GM19099 (cell line): ENCODE measurements around the gene PEX5L.

Experiments used
- POLR2A ChIP-seq: IDR thresholded peaks from 3 replicates; pipeline ENCODE4 v1.6.1; 2011; ENCODE audit warnings: low read depth; ENCODE audit not compliant: insufficient read length; ENCODE audit errors: extremely low read depth

The PEX5L gene

GRCh38 chr3:180048103-180048502 lies 11.4 kb upstream of the PEX5L start:
- no peak for TF ChIP-seq POLR2A

GRCh38 chr3:180040966-180041365 lies 4.2 kb upstream of the PEX5L start:
- no peak for TF ChIP-seq POLR2A

DNA sequence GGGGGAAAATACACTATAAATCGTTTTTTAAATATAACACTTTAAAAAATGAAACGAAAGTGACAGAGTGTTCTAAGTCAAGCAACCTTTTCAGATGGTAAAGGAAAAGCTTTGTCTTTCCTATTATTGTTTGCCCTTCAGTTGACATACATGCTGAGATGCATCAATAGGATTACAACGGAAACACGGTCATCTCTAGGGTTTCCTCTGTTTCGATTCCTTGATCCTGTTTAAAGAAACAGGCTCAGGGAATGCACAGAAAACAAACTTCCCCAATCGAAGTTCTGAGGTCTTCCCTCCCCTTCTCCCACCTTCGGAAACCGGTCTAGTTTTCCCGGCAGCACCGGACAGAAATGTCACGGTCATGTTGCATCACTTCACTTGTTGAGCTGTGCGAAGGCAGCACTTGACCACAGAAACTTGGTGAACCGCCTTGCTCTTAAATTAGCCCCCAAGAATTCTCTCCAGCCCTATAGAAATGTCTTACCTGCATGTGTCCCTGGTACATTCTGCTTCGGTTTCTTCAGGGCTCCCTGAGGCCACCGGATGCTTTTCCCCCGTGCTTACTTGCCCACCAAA lies 556 bp downstream of the PEX5L start:
- TF ChIP-seq POLR2A: no peak

GRCh38 chr3:180026997-180027396 lies 9.7 kb downstream of the PEX5L start:
- TF ChIP-seq POLR2A: no peak

- no peak for TF ChIP-seq POLR2A
Observed at GRCh38 chr3:180018543-180018942, 18.2 kb downstream of the PEX5L start.

- TF ChIP-seq POLR2A: no peak
Observed at GRCh38 chr3:180017846-180018245, 18.9 kb downstream of the PEX5L start.

DNA sequence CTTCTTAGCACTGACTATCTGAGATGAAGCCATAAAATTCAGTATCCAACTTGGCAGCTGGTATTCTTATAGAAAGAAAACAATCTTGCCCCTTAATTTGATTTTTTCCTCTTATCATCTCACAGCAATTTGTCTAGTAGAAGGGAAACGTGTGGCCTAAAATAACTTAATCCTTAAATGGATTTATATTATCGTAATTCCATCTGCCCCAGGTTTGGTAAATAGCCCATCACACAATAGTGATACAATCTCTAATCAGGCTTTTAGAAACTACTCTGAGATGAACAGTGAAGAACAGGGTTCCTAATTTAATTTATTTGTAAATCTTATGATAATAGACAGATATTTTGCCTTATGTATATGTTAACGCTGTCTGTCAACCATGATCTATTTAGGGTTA lies 24.8 kb downstream of the PEX5L start:
- no peak for TF ChIP-seq POLR2A

DNA sequence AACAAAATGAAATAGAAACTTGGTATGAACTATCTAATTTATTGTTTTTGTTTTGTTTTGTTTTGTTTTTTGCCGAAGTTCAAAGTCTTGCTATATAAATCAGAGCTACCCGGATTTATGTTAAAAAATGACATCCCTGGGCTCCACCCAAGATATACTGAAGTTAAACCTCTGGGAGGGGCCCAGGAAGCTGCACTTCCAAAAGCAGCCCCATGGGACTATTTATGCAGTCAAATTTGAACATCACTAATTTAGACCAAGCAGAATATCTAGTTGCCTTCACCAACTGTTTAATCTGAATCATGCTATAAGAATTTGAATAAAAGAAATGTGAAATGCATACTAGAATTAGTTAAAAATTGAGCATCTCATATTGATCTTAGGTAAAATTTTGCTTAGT lies 32.2 kb downstream of the PEX5L start:
- TF ChIP-seq POLR2A: no peak

- TF ChIP-seq POLR2A: no peak
Observed at GRCh38 chr3:180002006-180002405, 34.7 kb downstream of the PEX5L start.

GRCh38 chr3:180000500-180000899 lies 36.2 kb downstream of the PEX5L start:
- TF ChIP-seq POLR2A: no peak

GRCh38 chr3:179995406-179995805 lies 41.3 kb downstream of the PEX5L start:
- no peak for TF ChIP-seq POLR2A

- TF ChIP-seq POLR2A: no peak
Observed at GRCh38 chr3:179991883-179992282, 44.9 kb downstream of the PEX5L start.

DNA sequence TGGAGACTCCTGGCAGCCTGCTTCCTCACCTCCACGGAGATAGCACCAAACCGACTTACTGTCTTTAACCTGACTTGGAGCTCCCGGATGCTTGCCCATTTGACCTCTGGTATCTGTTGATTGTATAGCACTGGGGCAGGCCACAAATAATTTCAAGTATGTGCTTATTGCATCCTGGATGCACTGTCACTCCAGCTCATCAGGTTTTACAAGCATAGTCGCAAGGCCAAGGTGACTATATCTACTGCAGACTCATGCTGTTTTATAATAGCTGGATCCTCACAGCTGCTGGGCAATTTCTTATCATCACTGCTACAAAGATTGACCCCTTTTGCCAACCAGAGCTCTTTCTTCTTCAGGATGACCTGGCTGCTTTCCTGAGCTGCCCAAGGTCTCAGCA lies 45.6 kb downstream of the PEX5L start:
- TF ChIP-seq POLR2A: no peak

DNA sequence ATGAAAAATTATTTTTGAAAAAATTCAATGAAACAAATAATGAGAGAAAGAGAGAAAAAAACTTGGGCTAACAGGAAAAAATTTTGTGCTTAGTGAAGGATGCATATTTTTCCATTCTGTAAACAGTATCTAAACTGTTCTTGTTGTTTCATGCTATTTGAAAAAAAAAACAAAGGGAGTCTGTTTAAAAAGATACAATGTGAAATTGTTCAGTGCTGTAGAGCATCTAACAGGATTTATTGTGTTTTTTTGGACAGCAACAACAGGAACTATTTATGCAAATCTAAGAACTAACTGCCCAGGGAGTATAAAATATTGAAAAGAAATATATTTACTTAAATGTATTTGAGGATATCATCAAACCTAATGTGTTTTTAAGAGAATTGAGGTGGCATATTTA lies 55.1 kb downstream of the PEX5L start:
- TF ChIP-seq POLR2A: no peak

GRCh38 chr3:179977356-179977755 lies 59.4 kb downstream of the PEX5L start:
- no peak for TF ChIP-seq POLR2A

DNA sequence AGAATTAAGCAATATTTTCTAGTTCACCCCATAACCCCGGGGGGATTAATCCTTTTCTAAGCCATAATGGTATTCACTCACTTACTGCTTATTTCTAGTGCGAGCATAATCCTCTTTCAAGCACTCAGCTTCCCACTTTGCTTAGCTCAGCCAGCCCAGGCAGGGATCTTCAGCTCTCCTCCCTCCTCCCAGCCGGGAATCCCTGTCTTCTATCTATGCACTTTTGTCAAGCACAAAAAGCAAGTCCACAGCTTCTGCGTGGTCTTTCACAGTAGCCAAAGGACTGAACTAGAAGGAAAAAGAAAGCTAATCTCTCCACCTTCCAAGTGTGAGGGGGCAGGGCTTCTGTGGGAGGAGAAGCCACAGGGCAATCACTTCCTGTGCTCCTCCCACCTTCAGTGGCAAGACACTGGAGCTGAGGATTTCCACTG lies 62.8 kb downstream of the PEX5L start:
- no peak for TF ChIP-seq POLR2A

- TF ChIP-seq POLR2A: no peak
Observed at GRCh38 chr3:179972881-179973423, 63.8 kb downstream of the PEX5L start.
